IMR-90 (cell line): ENCODE results near the gene RRP1B. TPM values are rescaled to one million over a fixed set of nuclear protein-coding genes. Genes with fewer than 3 reads are reported as not detected.

Source experiments
- ATAC-seq: fragments of 200-7000 bp; cut with Tn5 transposase; 2 replicates; pipeline ENCODE4 v1.9.1; 2020; ENCODE audit warnings: low read depth, mild to moderate bottlenecking, moderate library complexity
- BruUV-seq: library from RNA; stranded (reverse); fragments of 400-500 nt; replicated peaks from 2 replicates; lab custom pipeline; 2021; lab: Mats Ljungman, UMichigan
- CTCF ChIA-PET: fragments of 300-600 bp; formaldehyde crosslinking; extraction: SDS; loops from one replicate; lab custom pipeline; 2021; ENCODE audit warnings: antibody characterized with exemption; lab: Yijun Ruan, JAX
- POLR2A ChIA-PET: fragments of 300-600 bp; sonication (Branson Sonifier 250); formaldehyde crosslinking; loops from one replicate; lab custom pipeline; 2022; ENCODE audit warnings: antibody characterized with exemption; ENCODE audit not compliant: unreplicated experiment; lab: Charles Lee
- DNase-seq: peaks from one replicate; pipeline ENCODE4 v3.0.0; 2013
- H2AFZ ChIP-seq: replicated peaks from 2 replicates; pipeline ENCODE3; 2013; ENCODE audit warnings: low read length, mild to moderate bottlenecking; ENCODE audit not compliant: poor library complexity
- H2AK5ac ChIP-seq: 2 replicates; pipeline ENCODE4 v1.6.1; 2013; ENCODE audit warnings: low read depth, low read length, inconsistent platforms
- H2AK9ac ChIP-seq: replicated peaks from 2 replicates; pipeline ENCODE3; 2013; ENCODE audit warnings: mild to moderate bottlenecking, low read depth, low read length, moderate library complexity; ENCODE audit not compliant: poor library complexity
- H2BK120ac ChIP-seq: 2 replicates; pipeline ENCODE4 v1.6.1; 2013; ENCODE audit warnings: low read depth, low read length, inconsistent platforms
- H2BK15ac ChIP-seq: 3 replicates; pipeline ENCODE4 v1.6.1; 2013; ENCODE audit warnings: low read depth, low read length, inconsistent platforms
- H2BK20ac ChIP-seq: 2 replicates; pipeline ENCODE4 v1.6.1; 2013; ENCODE audit warnings: low read depth, mild to moderate bottlenecking, inconsistent platforms, low read length, moderate library complexity
- H2BK5ac ChIP-seq: 2 replicates; pipeline ENCODE4 v1.6.1; 2013; ENCODE audit warnings: mild to moderate bottlenecking, low read depth, low read length, inconsistent platforms; ENCODE audit not compliant: poor library complexity, severe bottlenecking
- H3K14ac ChIP-seq: replicated peaks from 2 replicates; pipeline ENCODE4 v1.6.1; 2013; ENCODE audit warnings: low read depth, low read length, inconsistent platforms
- H3K18ac ChIP-seq: 2 replicates; pipeline ENCODE4 v1.6.1; 2013; ENCODE audit warnings: low read depth, low read length, control low read depth
- H3K23ac ChIP-seq: 2 replicates; pipeline ENCODE4 v1.6.1; 2013; ENCODE audit warnings: low read depth, low read length, inconsistent platforms
- H3K27ac ChIP-seq: 2 replicates; pipeline ENCODE4 v1.5.1; 2013; ENCODE audit warnings: mild to moderate bottlenecking, control low read depth, low read length; ENCODE audit not compliant: insufficient read depth
- H3K27me3 ChIP-seq: 2 replicates; pipeline ENCODE4 v1.6.1; 2013; ENCODE audit warnings: low read length; ENCODE audit not compliant: control insufficient read depth, insufficient read depth
- H3K36me3 ChIP-seq: 2 replicates; pipeline ENCODE4 v1.6.1; 2013; ENCODE audit warnings: low read length, mixed read lengths; ENCODE audit not compliant: control insufficient read depth, insufficient read depth
- H3K4ac ChIP-seq: 2 replicates; pipeline ENCODE4 v1.6.1; 2013; ENCODE audit warnings: low read depth, low read length, inconsistent platforms
- H3K4me1 ChIP-seq: 2 replicates; pipeline ENCODE4 v1.6.1; 2013; ENCODE audit warnings: low read length, mixed read lengths; ENCODE audit not compliant: control insufficient read depth, insufficient read depth
- H3K4me2 ChIP-seq: 2 replicates; pipeline ENCODE4 v1.6.1; 2013; ENCODE audit warnings: low read depth, mild to moderate bottlenecking, control low read depth, low read length, moderate library complexity
- H3K4me3 ChIP-seq: 2 replicates; pipeline ENCODE4 v1.5.1; 2013; ENCODE audit warnings: low read depth, mild to moderate bottlenecking, control low read depth, low read length, moderate library complexity; ENCODE audit not compliant: insufficient read depth
- H3K56ac ChIP-seq: 2 replicates; pipeline ENCODE4 v1.6.1; 2013; ENCODE audit warnings: low read length, inconsistent platforms; ENCODE audit not compliant: insufficient read depth; ENCODE audit errors: extremely low read depth
- H3K79me1 ChIP-seq, 2 experiments: 2 replicates each; pipeline ENCODE4 v1.6.1; 2013; ENCODE audit warnings: low read length in 2 of 2, inconsistent platforms in 1 of 2, low read depth in 1 of 2
- H3K9ac ChIP-seq: 2 replicates; pipeline ENCODE4 v1.6.1; 2013; ENCODE audit warnings: low read depth, low read length, control low read depth
- H3K9me1 ChIP-seq: 2 replicates; pipeline ENCODE4 v1.6.1; 2013; ENCODE audit warnings: low read length, inconsistent platforms; ENCODE audit not compliant: insufficient read depth
- H3K9me3 ChIP-seq: 2 replicates; pipeline ENCODE4 v1.6.1; 2013; ENCODE audit warnings: low read length; ENCODE audit not compliant: control insufficient read depth, insufficient read depth
- H4K20me1 ChIP-seq: 2 replicates; pipeline ENCODE4 v1.6.1; 2013; ENCODE audit warnings: low read length, inconsistent platforms; ENCODE audit not compliant: insufficient read depth
- H4K5ac ChIP-seq: 2 replicates; pipeline ENCODE4 v1.6.1; 2013; ENCODE audit warnings: mild to moderate bottlenecking, low read depth, low read length, control low read depth
- H4K8ac ChIP-seq, 2 experiments: 2 replicates each; pipeline ENCODE4 v1.6.1; 2013; ENCODE audit warnings: low read depth in 2 of 2, low read length in 2 of 2, control low read depth in 1 of 2, inconsistent platforms in 1 of 2
- H4K91ac ChIP-seq: 2 replicates; pipeline ENCODE4 v1.6.1; 2013; ENCODE audit warnings: low read depth, low read length, inconsistent platforms; ENCODE audit not compliant: insufficient read depth
- CEBPB ChIP-seq: IDR thresholded peaks from 2 replicates; pipeline ENCODE4 v1.6.1; 2012; ENCODE audit warnings: low read depth, low read length, improper control_type of control experiment
- CHD1 ChIP-seq: IDR thresholded peaks from 2 replicates; pipeline ENCODE4 v1.6.1; 2012; ENCODE audit warnings: low read depth, low read length, improper control_type of control experiment
- FOS ChIP-seq: fragments of 150-350 bp; IDR thresholded peaks from 2 replicates; pipeline ENCODE4 v1.6.1; 2016; ENCODE audit warnings: low read depth, low read length
- MAFK ChIP-seq: IDR thresholded peaks from 2 replicates; pipeline ENCODE4 v1.6.1; 2012; ENCODE audit warnings: low read depth, low read length, improper control_type of control experiment
- MXI1 ChIP-seq: IDR thresholded peaks from 2 replicates; pipeline ENCODE4 v1.6.1; 2012; ENCODE audit warnings: low read depth, mild to moderate bottlenecking, low read length, moderate library complexity, borderline replicate concordance
- RFX5 ChIP-seq: IDR thresholded peaks from 2 replicates; pipeline ENCODE4 v1.8.0; 2012; ENCODE audit warnings: low read depth, mild to moderate bottlenecking, low read length, moderate library complexity
- SMC3 ChIP-seq: fragments of 150-350 bp; IDR thresholded peaks from 2 replicates; pipeline ENCODE4 v1.6.1; 2016; ENCODE audit warnings: low read depth, mild to moderate bottlenecking, antibody characterized with exemption, low read length, moderate library complexity
- WGBS, 2 experiments: methylation state at CpG; one replicate each; pipeline versions ENCODE4 v1.1.5 to v1.1.7; 2013; ENCODE audit warnings: missing lambda C conversion rate in 2 of 2; ENCODE audit not compliant: insufficient read length in 1 of 2; ENCODE audit errors: extremely low coverage in 2 of 2; 5-methylcytosine and 5-hydroxymethylcytosine counted together
- dilution Hi-C: fragments of 300-500 bp; cut with HindIII; formaldehyde crosslinking; loops from one replicate; pipeline ENCODE4 v1.14.3; 2018; ENCODE audit warnings: low sequenced_read_pairs; ENCODE audit not compliant: unreplicated experiment
- in situ Hi-C: fragments of 300-500 bp; cut with MboI; formaldehyde crosslinking; loops from 3 replicates; pipeline ENCODE4 v1.14.3; 2019; ENCODE audit warnings: low sequenced_read_pairs, inconsistent platforms, mixed read lengths
- intact Hi-C: fragments of 100-400 bp; cut with micrococcal nuclease; formaldehyde crosslinking; loops from 2 replicates; pipeline ENCODE4 v1.10.0; 2022
- polyA plus RNA-seq, 3 experiments: library from polyadenylated mRNA; depleted of rRNA; stranded (reverse); fragments of >200 nt; gene quantifications; 2 replicates each; pipeline ENCODE4 v1.2.3, GENCODE V29; 2012; ENCODE audit warnings: low replicate concordance in 1 of 3
- total RNA-seq: library from RNA; depleted of rRNA; stranded (reverse); fragments of >200 nt; gene quantifications from 2 replicates; pipeline ENCODE4 v1.2.3, GENCODE V29; 2012
- TF ChIP-seq, protein P1 (sequence below): fragments of 150-350 bp; IDR thresholded peaks from 2 replicates; pipeline ENCODE4 v1.6.1; 2016; ENCODE audit warnings: low read depth, mild to moderate bottlenecking, low read length, moderate library complexity, borderline replicate concordance
- TF ChIP-seq, protein P2 (sequence below): fragments of 150-350 bp; IDR thresholded peaks from 2 replicates; pipeline ENCODE4 v1.6.1; 2017; ENCODE audit warnings: mild to moderate bottlenecking, antibody characterized with exemption, low read length, low read depth

Gene RRP1B
- total and polyA plus RNA-seq, 2 of the 4 experiments (the other 2 are of a cell fraction) = 11.1 to 16.1 TPM

DNA sequence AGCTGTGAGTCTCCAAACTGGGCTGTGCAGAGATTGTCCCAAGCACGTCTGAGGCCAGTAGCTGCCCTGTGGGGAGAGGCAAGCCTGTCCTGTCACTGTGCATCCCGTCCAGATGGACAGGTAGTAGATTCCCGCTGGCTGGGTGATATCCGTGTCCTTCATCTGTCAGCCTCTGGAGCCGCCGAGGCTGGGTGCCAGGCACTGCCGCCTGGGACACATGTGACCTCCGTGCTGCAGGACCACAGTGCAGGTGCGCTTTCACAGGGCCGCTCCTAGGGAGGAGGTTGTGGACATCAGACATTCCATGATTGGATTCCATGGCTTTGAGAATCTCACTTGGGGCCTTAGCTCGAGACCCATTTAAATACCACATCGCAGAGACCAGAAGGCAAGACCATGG, 64.3 kb downstream of the RRP1B start:
- Histone ChIP-seq H3K79me1 (peaks cover 22 to 76% of the 10 kb centered on the region in 2 experiments), H2BK20ac (no peak overlapping the region), H2AFZ (no peak overlapping the region), H3K9ac (no peak overlapping the region), H4K20me1 (peaks cover 54% of the 10 kb centered on the region), H2BK120ac (no peak overlapping the region), H3K9me1 (peaks cover 33% of the 10 kb centered on the region), H3K27ac (no peak overlapping the region), H3K4me2 (no peak overlapping the region), H2BK15ac (no peak overlapping the region), H3K18ac (no peak overlapping the region), H2AK9ac (no peak overlapping the region), H3K9me3 (no peaks in the 10 kb centered on the region), H2AK5ac (no peak overlapping the region), H2BK5ac (no peak overlapping the region), H4K8ac (no peak overlapping the region), H3K14ac (no peak overlapping the region), H4K5ac (no peak overlapping the region), H3K36me3 (peaks cover 10% of the 10 kb centered on the region), H3K4me1 (peaks cover 34% of the 10 kb centered on the region), H3K23ac (no peak overlapping the region), H3K4me3 (no peak overlapping the region), H3K4ac (no peak overlapping the region), H3K27me3 (no peaks in the 10 kb centered on the region), H4K91ac (no peak overlapping the region), H3K56ac (no peak overlapping the region)
- POLR2A ChIA-PET = no interaction called here
- BruUV-seq = no TSS peak
- TF ChIP-seq, protein P1, sequence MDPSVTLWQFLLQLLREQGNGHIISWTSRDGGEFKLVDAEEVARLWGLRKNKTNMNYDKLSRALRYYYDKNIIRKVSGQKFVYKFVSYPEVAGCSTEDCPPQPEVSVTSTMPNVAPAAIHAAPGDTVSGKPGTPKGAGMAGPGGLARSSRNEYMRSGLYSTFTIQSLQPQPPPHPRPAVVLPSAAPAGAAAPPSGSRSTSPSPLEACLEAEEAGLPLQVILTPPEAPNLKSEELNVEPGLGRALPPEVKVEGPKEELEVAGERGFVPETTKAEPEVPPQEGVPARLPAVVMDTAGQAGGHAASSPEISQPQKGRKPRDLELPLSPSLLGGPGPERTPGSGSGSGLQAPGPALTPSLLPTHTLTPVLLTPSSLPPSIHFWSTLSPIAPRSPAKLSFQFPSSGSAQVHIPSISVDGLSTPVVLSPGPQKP = no peak
- TF ChIP-seq RFX5 = no peak
- TF ChIP-seq CEBPB = no peak
- TF ChIP-seq, protein P2, sequence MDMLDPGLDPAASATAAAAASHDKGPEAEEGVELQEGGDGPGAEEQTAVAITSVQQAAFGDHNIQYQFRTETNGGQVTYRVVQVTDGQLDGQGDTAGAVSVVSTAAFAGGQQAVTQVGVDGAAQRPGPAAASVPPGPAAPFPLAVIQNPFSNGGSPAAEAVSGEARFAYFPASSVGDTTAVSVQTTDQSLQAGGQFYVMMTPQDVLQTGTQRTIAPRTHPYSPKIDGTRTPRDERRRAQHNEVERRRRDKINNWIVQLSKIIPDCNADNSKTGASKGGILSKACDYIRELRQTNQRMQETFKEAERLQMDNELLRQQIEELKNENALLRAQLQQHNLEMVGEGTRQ = no peak
- no peak for TF ChIP-seq CHD1
- TF ChIP-seq FOS = no peak
- TF ChIP-seq MAFK = no peak
- no peak for TF ChIP-seq SMC3
- no peak for TF ChIP-seq MXI1
- in situ Hi-C loops (no loop called here), intact Hi-C loops (loop anchor here (10.0 kb wide), 1 partner anchor 59 kb away; no protein-coding TSS in a partner anchor), dilution Hi-C loops (no loop called here)
- CTCF ChIA-PET = no interaction called here
- DNase-seq (no peak), ATAC-seq (no peak)
- 91% methylated on average over 8 of the region's 12 CpGs; no CpG with 5 or more reads in 1 of the 2 experiments for WGBS, 2 experiments
